WERI-Rb-1 (cell line): Measurements from ENCODE around the gene AADACL2.

ENCODE experiments used
- DNase-seq: peaks from one replicate; pipeline ENCODE4 v3.0.0-alpha.2; 2020
- H3K27ac ChIP-seq: fragments of 250-450 bp; sonication (Bioruptor Pico); 2 replicates; pipeline ENCODE4 v1.5.1; 2020; ENCODE audit warnings: mild to moderate bottlenecking, moderate library complexity
- H3K27me3 ChIP-seq: fragments of 250-450 bp; sonication (Bioruptor Pico); 2 replicates; pipeline ENCODE4 v1.5.1; 2021; ENCODE audit warnings: mild to moderate bottlenecking, low read depth, moderate library complexity; ENCODE audit not compliant: insufficient read depth, severe bottlenecking
- H3K36me3 ChIP-seq: fragments of 250-450 bp; sonication (Bioruptor Pico); 2 replicates; pipeline ENCODE4 v1.5.1; 2020; ENCODE audit warnings: mild to moderate bottlenecking, moderate library complexity
- H3K4me3 ChIP-seq: 2 replicates; pipeline ENCODE4 v1.5.1; 2011; ENCODE audit warnings: low read depth, mild to moderate bottlenecking, control low read depth, low read length
- H3K9me3 ChIP-seq: fragments of 250-450 bp; sonication (Bioruptor Pico); 2 replicates; pipeline ENCODE4 v1.5.1; 2021; ENCODE audit warnings: mild to moderate bottlenecking, moderate library complexity; ENCODE audit not compliant: severe bottlenecking
- CTCF ChIP-seq: IDR thresholded peaks from 2 replicates; pipeline ENCODE4 v1.5.1; 2011; ENCODE audit warnings: low read depth, mild to moderate bottlenecking, control low read depth, inconsistent platforms, low read length

AADACL2 gene

GRCh38 chr3:151795276-151795675 lies 61.5 kb downstream of the AADACL2 start:
- no peaks in the 10 kb centered on the region for H3K9me3 ChIP-seq
- no peak for TF ChIP-seq CTCF
- H3K4me3 ChIP-seq, result no peak overlapping the region
- H3K27me3 ChIP-seq, result peaks cover 48% of the 10 kb centered on the region
- no peak overlapping the region for H3K27ac ChIP-seq
- no peaks in the 10 kb centered on the region for H3K36me3 ChIP-seq
- no peak for DNase-seq

- H3K4me3 ChIP-seq, result no peak overlapping the region
- peaks cover 50% of the 10 kb centered on the region for H3K27me3 ChIP-seq
- no peak for DNase-seq
- H3K36me3 ChIP-seq, result no peaks in the 10 kb centered on the region
- no peak for TF ChIP-seq CTCF
- no peaks in the 10 kb centered on the region for H3K9me3 ChIP-seq
- no peak overlapping the region for H3K27ac ChIP-seq
Measured at GRCh38 chr3:151796105-151796680, 62.5 kb downstream of the AADACL2 start.

GRCh38 chr3:151798466-151798865 lies 64.7 kb downstream of the AADACL2 start:
- no peak for DNase-seq
- TF ChIP-seq CTCF, result no peak
- H3K36me3 ChIP-seq, result no peaks in the 10 kb centered on the region

GRCh38 chr3:151800431-151800830 lies 66.7 kb downstream of the AADACL2 start:
- no peak overlapping the region for H3K4me3 ChIP-seq
- no peak for TF ChIP-seq CTCF
- H3K9me3 ChIP-seq, result no peaks in the 10 kb centered on the region
- peaks cover 55% of the 10 kb centered on the region for H3K27me3 ChIP-seq
- no peak overlapping the region for H3K27ac ChIP-seq
- no peak for DNase-seq
- H3K36me3 ChIP-seq, result no peaks in the 10 kb centered on the region

More at GRCh38 chr3:151798466-151798865, 64.7 kb downstream of the AADACL2 start:
- H3K9me3 ChIP-seq, result no peaks in the 10 kb centered on the region
- H3K27ac ChIP-seq, result no peak overlapping the region
- peaks cover 54% of the 10 kb centered on the region for H3K27me3 ChIP-seq
- no peak overlapping the region for H3K4me3 ChIP-seq

- H3K9me3 ChIP-seq, result no peaks in the 10 kb centered on the region
- H3K4me3 ChIP-seq, result no peak overlapping the region
- H3K27ac ChIP-seq, result no peak overlapping the region
- H3K36me3 ChIP-seq, result no peaks in the 10 kb centered on the region
- no peak for DNase-seq
- no peak for TF ChIP-seq CTCF
- peaks cover 54% of the 10 kb centered on the region for H3K27me3 ChIP-seq
Measured at GRCh38 chr3:151804267-151804666, 70.5 kb downstream of the AADACL2 start.

- Histone ChIP-seq H3K36me3 (no peaks in the 10 kb centered on the region), H3K4me3 (no peak overlapping the region), H3K27ac (no peak overlapping the region), H3K27me3 (peaks cover 49% of the 10 kb centered on the region), H3K9me3 (no peaks in the 10 kb centered on the region)
- no peak for DNase-seq
- TF ChIP-seq CTCF, result no peak
Measured at GRCh38 chr3:151806838-151807237, 73.1 kb downstream of the AADACL2 start.
